Limb (tissue), 2 donors: Measurements from ENCODE around the gene POLR1A.
A peak's percentile ranks its signal among the peaks of the same experiment; 100 is the strongest.

Experiments
- DNase-seq, 2 donors: peaks; one replicate each; pipeline ENCODE4 v3.0.0-alpha.2; 2016; ENCODE audit errors: extremely low spot score in 2 of 2

Gene POLR1A

DNA sequence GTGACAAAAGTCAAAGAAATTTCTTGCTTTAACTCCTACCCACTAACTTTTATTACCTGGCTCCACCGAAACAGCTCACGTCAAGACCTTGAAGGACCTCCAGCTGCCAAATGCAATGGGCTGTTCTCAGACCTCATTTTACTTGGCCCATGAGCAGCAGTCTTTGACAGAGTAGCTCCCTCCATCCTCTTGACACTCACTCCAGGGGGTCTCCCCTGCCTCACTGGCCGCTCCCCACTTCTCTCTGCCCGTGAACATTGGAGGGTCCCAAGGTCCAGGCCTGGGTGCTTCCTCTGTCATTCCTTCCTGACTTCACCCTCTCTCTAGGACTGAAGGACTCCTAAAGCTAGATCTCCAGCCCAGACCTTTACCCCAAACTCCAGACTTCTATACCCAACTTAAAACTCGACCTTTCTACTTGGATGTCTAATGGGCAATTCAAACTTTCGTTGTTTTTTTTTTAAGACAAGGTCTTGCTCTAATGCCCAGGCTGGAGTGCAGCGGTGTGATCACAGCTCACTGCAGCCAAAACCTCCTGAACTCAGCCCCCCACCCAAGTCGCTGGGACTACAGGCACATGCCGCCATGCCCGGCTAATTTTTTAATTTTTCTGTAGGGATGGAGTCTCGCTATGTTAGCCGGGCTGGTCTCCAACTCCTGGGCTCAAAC, 124.0 kb downstream of the POLR1A start:
- DNase-seq: no peak

DNA sequence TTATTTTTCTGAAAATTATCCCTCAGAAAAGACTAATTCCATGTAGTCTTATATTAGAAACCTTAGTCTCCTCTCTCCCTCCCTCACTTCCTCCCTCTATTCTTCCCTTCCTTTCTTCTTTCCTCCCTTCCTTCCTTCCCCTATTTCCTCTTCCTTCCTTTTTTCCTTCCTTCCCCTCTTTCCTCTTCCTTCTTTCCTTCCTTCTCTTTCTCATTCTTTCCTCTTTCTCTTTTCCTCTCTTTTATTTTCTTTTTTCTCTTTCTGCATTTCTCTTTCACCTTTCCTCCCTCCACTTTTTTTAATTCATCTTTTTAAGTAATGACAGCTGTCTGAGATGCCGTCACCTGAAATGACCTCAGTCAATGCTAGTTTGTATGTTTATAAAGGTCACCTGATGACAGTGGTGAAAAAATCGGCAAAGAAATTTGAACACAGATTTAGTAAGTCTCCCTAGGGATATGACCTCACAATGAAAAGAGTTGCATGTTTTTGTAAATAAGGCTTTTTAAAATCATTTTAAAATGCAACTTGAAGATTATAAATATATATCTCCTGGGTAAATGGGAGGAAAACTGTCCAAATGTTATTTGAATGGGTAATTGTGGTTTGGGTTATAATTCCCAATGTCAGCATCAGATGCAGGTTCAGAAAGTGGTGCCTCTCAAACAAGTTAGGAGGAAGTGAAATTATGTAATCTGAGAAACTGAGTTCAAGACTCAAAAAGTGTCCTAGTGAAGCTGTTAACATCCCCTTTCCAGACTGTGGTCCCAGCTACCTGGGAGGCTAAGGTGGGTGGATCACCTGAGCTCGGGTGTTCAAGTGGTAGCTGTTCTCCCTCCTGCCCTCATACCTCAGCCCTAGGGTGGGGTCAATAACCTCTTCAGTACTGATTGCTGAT, 126.6 kb downstream of the POLR1A start:
- no peak for DNase-seq

DNA sequence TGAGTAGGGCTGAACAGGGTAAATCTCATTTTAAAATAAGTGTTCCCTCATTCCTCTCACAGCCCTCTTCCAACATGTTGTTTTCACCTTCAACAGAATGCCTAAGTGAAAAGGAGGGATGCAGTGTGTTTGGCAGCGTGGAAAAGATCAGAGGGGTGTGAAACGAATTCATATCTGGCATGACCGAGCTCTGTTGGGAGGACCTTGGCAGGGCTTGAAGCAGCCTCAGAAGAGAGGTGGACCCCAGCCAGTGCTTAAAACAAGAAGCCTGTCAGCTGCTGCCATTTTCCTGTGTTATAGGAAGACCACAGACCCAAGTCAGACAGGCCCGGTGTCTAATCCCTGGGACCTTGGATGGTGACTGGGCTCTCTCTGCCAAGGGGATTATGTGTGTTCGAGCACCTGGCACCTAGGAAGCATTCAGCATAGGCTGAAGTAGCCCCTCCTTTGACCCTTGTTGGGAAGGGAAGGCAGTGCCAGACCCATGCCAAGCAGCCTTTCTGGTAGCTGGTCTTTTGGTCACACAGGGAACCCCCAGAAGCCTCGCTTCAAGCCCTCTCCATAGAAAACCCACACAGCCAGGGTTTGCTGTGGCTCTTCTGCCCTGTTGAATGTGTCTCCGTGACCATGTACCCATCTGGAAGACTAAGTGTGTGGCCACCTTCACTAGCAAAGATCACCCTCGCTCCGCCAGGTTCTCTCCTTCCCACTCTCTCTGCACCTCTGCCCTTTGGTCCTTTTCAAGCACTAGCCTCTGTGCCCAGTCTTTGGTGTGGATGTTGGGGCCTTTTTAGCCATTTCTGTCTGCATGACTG, 129.4 kb downstream of the POLR1A start:
- peak; percentile 45 to 72 for DNase-seq

DNA sequence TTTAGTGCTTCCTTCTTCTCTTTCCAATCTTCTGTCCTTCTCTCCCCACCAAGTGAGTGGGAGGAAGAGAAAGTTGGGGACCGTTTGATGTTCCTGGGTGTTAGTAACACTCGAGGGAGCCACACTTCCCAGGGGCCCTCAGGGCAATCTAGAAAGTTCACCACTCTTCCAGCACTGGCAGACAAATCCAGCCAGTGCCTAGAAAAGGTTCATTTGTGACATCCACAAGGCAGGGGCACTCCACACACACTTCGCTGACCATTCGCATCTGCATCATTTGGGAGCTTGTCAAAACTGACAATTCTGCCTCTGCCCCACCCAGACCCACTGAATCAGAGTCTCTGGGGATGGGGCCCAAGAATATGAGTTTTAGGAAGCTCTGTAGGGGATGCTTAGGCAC, 130.1 kb downstream of the POLR1A start:
- DNase-seq: peak in 1 of 2 donors; percentile 16

DNA sequence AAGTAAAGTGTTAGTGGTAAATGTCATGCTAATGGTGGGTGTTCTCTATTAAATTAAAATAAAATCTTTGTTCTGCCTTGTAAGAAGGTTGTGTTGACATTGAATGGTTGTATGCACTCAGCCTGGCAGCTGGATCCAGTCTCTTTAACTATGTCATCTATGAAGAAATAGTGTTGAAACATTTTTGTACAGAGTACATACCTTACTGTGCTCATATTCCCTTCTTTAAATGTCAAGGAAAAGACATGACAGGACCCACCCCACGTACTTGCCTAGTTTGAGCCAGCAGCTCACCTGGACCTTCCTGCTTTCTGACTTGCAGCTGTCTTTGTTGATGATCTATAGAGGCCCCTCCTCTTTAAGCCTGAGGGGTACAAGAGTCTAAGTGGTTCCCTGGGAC, 131.3 kb downstream of the POLR1A start:
- peak in 1 of 2 donors; percentile 6 for DNase-seq

DNA sequence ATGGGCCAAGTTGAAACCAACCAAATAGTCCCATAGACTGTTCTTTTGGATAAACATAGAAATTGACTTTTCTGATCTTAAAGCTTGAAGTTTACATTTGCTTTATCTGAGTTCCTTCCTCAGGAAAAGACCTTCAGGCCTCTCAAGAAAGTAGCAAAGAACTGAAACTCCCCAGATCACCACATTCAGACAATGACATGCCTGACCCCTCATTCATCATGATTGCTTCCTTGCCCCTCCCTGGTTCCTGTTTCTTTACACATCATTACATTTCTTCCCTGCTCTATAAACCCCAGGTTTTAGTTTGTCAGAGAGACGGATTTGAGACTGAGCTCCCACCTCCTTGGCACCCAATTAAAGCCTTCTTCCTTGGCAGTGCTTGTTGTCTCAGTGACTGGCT, 133.3 kb downstream of the POLR1A start:
- DNase-seq: no peak

DNA sequence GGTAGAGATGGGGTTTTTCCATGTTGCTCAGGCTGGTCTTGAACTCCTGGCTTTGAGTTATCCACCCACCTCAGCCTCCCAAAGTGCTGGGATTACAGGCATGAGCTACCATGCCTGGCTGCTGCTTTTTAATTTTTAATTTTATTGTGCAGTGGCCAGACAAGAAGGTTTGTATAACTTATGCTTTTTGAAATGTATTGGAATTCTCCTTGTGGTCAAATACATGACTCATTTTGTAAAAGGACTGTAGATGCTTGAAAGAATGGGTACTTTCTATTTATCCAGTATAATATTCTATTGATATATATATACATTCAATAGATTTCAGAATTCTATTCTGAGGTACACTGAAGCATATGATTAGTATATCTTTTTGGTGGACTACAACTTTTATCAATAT, 134.3 kb downstream of the POLR1A start:
- no peak for DNase-seq
